ENCODE results near the gene EIF4E3. TPM values are rescaled to one million over a fixed set of nuclear protein-coding genes. Genes with fewer than 3 reads are reported as not detected.
A peak's percentile ranks its signal among the peaks of the same experiment; 100 is the strongest.

The EIF4E3 gene
- total RNA-seq, 4 donors from 2014 or later, result 36.2 to 51.9 (median 39.4) TPM

DNA sequence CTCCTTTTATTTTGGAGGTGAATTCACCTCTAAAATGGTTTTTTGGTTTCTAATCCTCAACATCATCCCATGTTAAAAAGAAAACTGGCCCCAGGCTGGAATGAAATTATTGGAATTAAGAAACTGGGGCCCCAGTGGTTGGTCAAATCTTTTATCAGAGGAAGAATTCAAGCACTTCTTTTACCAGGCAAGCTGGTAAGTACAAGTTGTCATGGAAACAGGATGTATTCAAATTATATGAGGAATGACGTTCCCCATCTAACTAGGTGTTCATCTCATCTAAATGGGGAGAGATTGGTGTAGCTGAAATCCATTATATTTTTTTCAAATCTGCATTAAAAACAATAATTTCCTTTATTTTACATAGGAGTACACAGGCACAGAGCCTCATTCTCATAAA, 9.7 kb upstream of the EIF4E3 start:
- Histone ChIP-seq H3K4me1 (peaks cover 0 to 4% (median 2%) of the 10 kb centered on the region in 4 donors), H3K27ac (replicated peaks in 1 of 4) (no peak overlapping the region), H3K4me3 (no peak overlapping the region), H3K27me3 (no peaks in the 10 kb centered on the region), H3K36me3 (no peaks in the 10 kb centered on the region), H3K9me3 (no peaks in the 10 kb centered on the region)
- 74% methylated on average over 1 of the region's 1 CpG for WGBS
- TF ChIP-seq CTCF (IDR thresholded peaks at IDR 0.05), result no peak
- TF ChIP-seq EP300 (IDR thresholded peaks at IDR 0.05), result no peak
- no peak for TF ChIP-seq POLR2A (IDR thresholded peaks at IDR 0.05; ENCODE audit: low read depth)
- TF ChIP-seq POLR2AphosphoS5 (IDR thresholded peaks at IDR 0.05), result no peak
- no peak for DNase-seq (ENCODE audit: extremely low spot score)
- intact Hi-C loops (cut with DNase I), result no loop called here

- Histone ChIP-seq H3K27me3 (no peaks in the 10 kb centered on the region), H3K9me3 (no peaks in the 10 kb centered on the region), H3K36me3 (no peaks in the 10 kb centered on the region), H3K4me1 (peaks cover 0 to 6% (median 4%) of the 10 kb centered on the region in 4 donors), H3K4me3 (no peak overlapping the region), H3K27ac (replicated peaks in 1 of 4) (no peak overlapping the region)
- WGBS, result 93% methylated on average over 2 of the region's 2 CpGs
- intact Hi-C loops (cut with DNase I), result no loop called here
- TF ChIP-seq CTCF (IDR thresholded peaks at IDR 0.05), result no peak
- DNase-seq (ENCODE audit: extremely low spot score), result no peak
Observed at GRCh38 chr3:71733319-71733718, 8.1 kb upstream of the EIF4E3 start.

- DNase-seq (ENCODE audit: extremely low spot score), result no peak
- Histone ChIP-seq H3K36me3 (no peaks in the 10 kb centered on the region), H3K4me3 (no peak overlapping the region), H3K27ac (replicated peaks in 1 of 4) (no peak overlapping the region), H3K9me3 (no peaks in the 10 kb centered on the region), H3K4me1 (peaks cover 0 to 6% (median 4%) of the 10 kb centered on the region in 4 donors), H3K27me3 (no peaks in the 10 kb centered on the region)
- WGBS, result 84% methylated on average over 4 of the region's 4 CpGs
- TF ChIP-seq POLR2AphosphoS5 (IDR thresholded peaks at IDR 0.05), result no peak
- no peak for TF ChIP-seq POLR2A (IDR thresholded peaks at IDR 0.05; ENCODE audit: low read depth)
- no peak for TF ChIP-seq EP300 (IDR thresholded peaks at IDR 0.05)
- no peak for TF ChIP-seq CTCF (IDR thresholded peaks at IDR 0.05)
- intact Hi-C loops (cut with DNase I), result no loop called here
Observed at GRCh38 chr3:71732637-71733036, 7.4 kb upstream of the EIF4E3 start.

- peaks cover 17 to 22% (median 22%) of the 10 kb centered on the region in 4 donors for H3K4me1 ChIP-seq
- no peak for TF ChIP-seq POLR2AphosphoS5 (IDR thresholded peaks at IDR 0.05)
- no peak for TF ChIP-seq EP300 (IDR thresholded peaks at IDR 0.05)
- TF ChIP-seq POLR2A (IDR thresholded peaks at IDR 0.05; ENCODE audit: low read depth), result no peak
- TF ChIP-seq CTCF (IDR thresholded peaks at IDR 0.05), result no peak
- intact Hi-C loops (cut with DNase I), result loop anchor here (10.0 kb wide), 1 partner anchor 1096 kb away; no protein-coding TSS in a partner anchor
- peak; percentile 45 for DNase-seq (ENCODE audit: extremely low spot score)
- WGBS, result 80% methylated on average over 4 of the region's 4 CpGs
- H3K9me3 ChIP-seq, result no peaks in the 10 kb centered on the region
- H3K27ac ChIP-seq (replicated peaks in 1 of 4), result no peak overlapping the region
- no peaks in the 10 kb centered on the region for H3K27me3 ChIP-seq
- H3K4me3 ChIP-seq, result no peak overlapping the region
- no peaks in the 10 kb centered on the region for H3K36me3 ChIP-seq
Observed at GRCh38 chr3:71728632-71729342, 3.6 kb upstream of the EIF4E3 start.

DNA sequence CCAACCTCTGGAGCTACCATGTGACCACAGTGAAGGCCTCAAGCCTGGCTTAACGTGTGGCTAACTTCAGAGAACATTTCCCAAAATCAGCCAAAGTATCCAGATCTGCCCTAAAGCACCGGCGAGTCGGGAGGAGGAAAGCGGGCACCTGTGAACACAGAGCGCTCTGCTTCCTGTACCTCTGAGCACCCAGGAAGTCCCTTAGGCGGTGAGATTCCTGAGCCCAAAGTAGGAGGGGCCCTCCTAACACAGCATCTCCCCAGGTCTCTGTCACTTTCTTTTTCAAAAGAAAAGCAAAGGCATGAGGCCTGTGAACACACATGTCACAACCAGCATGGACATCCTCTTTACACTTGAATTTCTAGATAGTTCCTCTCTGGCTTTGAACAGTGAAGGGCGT, 944 bp upstream of the EIF4E3 start:
- no peak for TF ChIP-seq POLR2A (IDR thresholded peaks at IDR 0.05; ENCODE audit: low read depth)
- no peak for TF ChIP-seq CTCF (IDR thresholded peaks at IDR 0.05)
- TF ChIP-seq POLR2AphosphoS5 (IDR thresholded peaks at IDR 0.05), result no peak
- no peak for TF ChIP-seq EP300 (IDR thresholded peaks at IDR 0.05)
- intact Hi-C loops (cut with DNase I), result loop anchor here (10.0 kb wide), 1 partner anchor 1099 kb away; no protein-coding TSS in a partner anchor
- Histone ChIP-seq H3K4me3 (peak overlapping the region in 3 of 4 donors; percentile 70 to 99 (median 80)), H3K4me1 (peaks cover 19 to 41% (median 29%) of the 10 kb centered on the region in 4 donors), H3K36me3 (no peaks in the 10 kb centered on the region), H3K9me3 (no peaks in the 10 kb centered on the region), H3K27ac (replicated peaks in 1 of 4) (peak overlapping the region; percentile 76 to 83 (median 80)), H3K27me3 (no peaks in the 10 kb centered on the region)
- WGBS, result 93% methylated on average over 8 of the region's 8 CpGs
- DNase-seq (ENCODE audit: extremely low spot score), result no peak

Data from esophagus muscularis mucosa (tissue), 4 donors.